GM12891 (cell line): ENCODE measurements around the gene USP36.
"Not testable (repeated sequence)": the region's sequence is repeated elsewhere in the genome, so short reads cannot be mapped to it uniquely, and the experiment has no call there.

Experiments used
- DNase-seq: peaks from one replicate; pipeline ENCODE4 v3.0.0; 2011; ENCODE audit warnings: low spot score; ENCODE audit not compliant: insufficient read length
- FAIRE-seq: peaks from 2 replicates; lab custom pipeline; 2011; peaks lifted over from hg19 to GRCh38; lab: Jason Lieb, UNC
- PAX5 ChIP-seq: IDR thresholded peaks from 2 replicates; pipeline ENCODE4 v1.6.1; 2011; ENCODE audit warnings: low read length, moderate library complexity, mild to moderate bottlenecking; ENCODE audit not compliant: insufficient read depth, severe bottlenecking
- POLR2A ChIP-seq: IDR thresholded peaks from 2 replicates; pipeline ENCODE4 v1.6.1; 2011; ENCODE audit warnings: low read depth, low read length, control low read depth
- POLR2AphosphoS5 ChIP-seq: IDR thresholded peaks from 2 replicates; pipeline ENCODE4 v1.6.1; 2011; ENCODE audit warnings: low read depth, low read length, control low read depth
- POU2F2 ChIP-seq: IDR thresholded peaks from 2 replicates; pipeline ENCODE4 v1.6.1; 2011; ENCODE audit warnings: low read depth, mild to moderate bottlenecking, control low read depth, low read length, moderate library complexity
- SPI1 ChIP-seq: IDR thresholded peaks from 2 replicates; pipeline ENCODE4 v1.6.1; 2011; ENCODE audit warnings: low read depth, low read length, control low read depth
- TAF1 ChIP-seq: IDR thresholded peaks from 2 replicates; pipeline ENCODE4 v1.6.1; 2011; ENCODE audit warnings: low read depth, low read length, control low read depth

USP36 gene

DNA sequence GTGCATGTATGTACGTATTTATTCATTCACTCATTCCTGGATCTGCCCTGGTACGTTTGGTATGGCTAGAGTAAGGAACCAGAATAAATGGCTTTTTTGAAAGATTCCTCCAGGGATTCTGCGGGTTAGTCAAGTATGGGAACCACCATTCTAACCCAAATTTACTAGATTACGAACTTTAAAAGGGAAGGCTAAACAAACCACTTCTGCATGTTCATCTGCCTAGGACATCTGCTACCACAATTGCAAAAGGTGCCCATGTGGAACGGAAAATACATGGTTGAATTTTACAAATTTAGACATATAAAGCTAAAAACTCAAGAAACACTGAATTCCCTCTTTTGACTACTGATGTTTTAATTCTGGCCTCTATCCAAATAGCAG, 80.7 kb downstream of the USP36 start:
- DNase-seq (no peak), FAIRE-seq (peak; percentile 50)
- no peak for TF ChIP-seq SPI1
- TF ChIP-seq POLR2A = no peak
- no peak for TF ChIP-seq TAF1
- TF ChIP-seq POLR2AphosphoS5 = no peak
- no peak for TF ChIP-seq POU2F2
- TF ChIP-seq PAX5 = no peak

DNA sequence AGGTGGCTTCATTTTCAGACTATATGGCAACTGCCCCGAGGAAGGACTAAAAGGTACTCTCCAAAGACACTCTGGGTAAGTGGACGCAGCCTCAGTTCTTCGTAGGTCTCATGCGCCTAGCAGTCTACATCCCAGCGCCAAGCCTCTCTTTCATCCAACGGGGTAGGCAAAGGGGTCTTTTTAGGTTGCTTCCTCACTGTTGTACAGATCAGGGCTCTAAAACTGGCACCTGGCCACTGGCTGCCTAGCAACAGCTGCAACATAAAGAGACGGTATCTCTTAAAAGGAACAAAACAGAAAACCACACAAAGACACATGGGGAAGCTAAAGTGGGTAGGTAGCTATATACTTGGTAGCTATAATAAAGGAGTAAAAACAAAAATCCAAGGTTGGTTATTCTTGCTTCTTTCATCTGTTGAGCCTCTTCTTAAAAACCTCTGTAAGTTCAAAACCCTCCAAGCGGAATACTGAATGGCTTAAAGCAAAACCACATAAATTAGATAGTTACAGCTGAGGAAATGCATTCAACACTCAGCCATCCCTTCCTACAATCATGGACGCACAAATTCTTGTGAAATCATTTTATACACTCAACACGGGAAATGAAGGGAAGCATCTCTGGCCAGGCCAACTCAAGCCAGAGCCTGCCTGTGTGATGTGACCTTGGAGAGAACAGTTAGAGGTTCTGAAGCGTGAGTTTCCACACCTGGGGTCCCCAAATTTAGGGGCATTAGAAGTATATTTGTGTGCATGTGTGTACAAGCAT, 81.2 kb downstream of the USP36 start:
- FAIRE-seq (peak; percentile 58), DNase-seq (no peak)
- no peak for TF ChIP-seq POU2F2
- TF ChIP-seq SPI1 = no peak; the same call in 1 of the 2 replicates
- TF ChIP-seq POLR2AphosphoS5 = no peak
- no peak for TF ChIP-seq PAX5
- no peak for TF ChIP-seq POLR2A
- no peak for TF ChIP-seq TAF1

GRCh38 chr17:78753316-78754250, 87.0 kb downstream of the USP36 start:
- no peak for TF ChIP-seq PAX5
- TF ChIP-seq POLR2A = no peak
- no peak for TF ChIP-seq TAF1
- peak; percentile 30 for TF ChIP-seq POLR2AphosphoS5
- DNase-seq (no peak), FAIRE-seq (peak; percentile 51)

- TF ChIP-seq SPI1 = no peak
- TF ChIP-seq TAF1 = no peak
- TF ChIP-seq POLR2AphosphoS5 = no peak
- TF ChIP-seq POLR2A = no peak
- TF ChIP-seq POU2F2 = no peak
- TF ChIP-seq PAX5 = no peak
- FAIRE-seq (no peak), DNase-seq (no peak)
Measured at GRCh38 chr17:78751447-78752161, 89.0 kb downstream of the USP36 start.

DNA sequence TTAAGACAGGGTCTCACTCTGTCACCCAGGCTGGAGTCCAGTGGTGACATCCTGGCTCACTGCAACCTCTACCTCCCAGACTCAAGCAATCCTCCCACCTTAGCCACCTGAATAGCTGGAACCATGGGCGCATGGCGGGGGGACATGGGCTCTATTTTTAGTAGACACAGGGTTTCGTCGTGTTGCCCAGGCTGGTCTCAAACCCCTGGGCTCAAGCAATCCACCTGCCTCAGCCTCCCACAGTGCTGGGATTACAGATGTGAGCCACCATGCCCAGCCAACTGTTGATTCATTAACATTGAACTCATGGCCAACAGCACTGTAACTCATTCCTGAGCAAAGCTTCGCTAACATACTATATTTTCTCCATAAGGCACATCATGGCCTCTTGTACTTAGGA, 89.6 kb downstream of the USP36 start:
- FAIRE-seq, DNase-seq: not testable (repeated sequence)

DNA sequence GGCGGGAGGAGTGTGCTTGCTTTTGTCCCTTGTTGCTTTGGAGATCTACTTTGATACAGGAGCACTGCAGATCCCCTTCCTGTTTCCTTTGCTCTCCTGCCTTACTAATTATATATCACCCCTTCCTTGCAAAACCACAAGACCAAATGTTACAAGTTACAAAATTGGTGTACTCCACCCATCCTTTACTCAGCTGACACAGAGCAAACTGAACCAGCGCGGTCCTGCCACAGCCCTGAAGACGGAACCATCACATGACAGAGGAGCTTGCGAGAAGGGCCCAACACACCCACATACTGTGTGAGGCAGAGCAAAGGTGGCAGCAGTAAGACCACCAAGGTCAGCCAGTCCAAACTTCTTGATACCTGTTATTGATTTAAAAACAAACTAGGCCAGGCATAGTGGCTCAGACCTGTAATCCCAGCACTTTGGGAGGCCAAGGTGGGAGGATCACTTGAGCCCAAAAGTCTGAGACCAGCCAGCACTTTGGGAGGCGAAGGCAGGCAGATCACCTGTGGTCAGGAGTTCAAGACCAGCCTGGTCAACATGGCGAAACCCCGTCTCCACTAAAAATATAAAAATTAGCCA, 91.8 kb downstream of the USP36 start:
- DNase-seq (no peak), FAIRE-seq (peak; percentile 88)
- TF ChIP-seq SPI1 = peak; percentile 40
- peak; percentile 6; the same call in 1 of the 2 replicates for TF ChIP-seq POLR2A
- TF ChIP-seq TAF1 = no peak
- TF ChIP-seq POLR2AphosphoS5 = no peak
- no peak for TF ChIP-seq POU2F2
- TF ChIP-seq PAX5 = no peak

DNA sequence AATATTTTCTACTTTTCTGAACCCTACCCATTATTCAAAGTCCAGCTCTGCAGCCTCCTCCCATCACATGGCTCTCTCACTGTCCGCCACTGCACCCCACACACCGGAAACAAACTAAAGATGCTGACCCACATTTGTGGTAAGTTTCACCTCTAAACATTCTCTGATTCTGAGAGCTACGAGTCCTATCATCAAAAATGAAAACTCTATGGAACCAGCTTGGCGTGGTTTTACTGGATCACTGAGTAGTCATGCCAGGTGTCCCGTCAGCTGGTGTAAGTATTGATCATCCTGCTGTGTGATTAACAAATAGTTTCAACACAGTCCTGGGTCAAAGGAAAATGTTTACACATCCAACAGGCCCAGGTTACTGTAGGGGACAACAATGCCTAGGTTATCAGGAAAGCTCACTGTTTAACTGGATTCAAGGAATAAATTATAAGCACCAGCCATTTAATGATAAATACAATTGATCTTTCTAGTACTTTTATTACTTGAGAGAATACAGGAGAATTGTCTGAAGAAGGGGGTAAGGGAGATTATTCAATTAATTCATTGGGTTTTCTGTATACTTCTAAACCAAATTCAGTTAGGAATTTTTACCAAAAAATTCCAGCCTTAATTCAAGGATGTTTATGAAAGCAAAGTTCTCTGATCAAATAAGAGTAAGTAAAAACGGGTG, 92.4 kb downstream of the USP36 start:
- FAIRE-seq = peak; percentile 72

DNA sequence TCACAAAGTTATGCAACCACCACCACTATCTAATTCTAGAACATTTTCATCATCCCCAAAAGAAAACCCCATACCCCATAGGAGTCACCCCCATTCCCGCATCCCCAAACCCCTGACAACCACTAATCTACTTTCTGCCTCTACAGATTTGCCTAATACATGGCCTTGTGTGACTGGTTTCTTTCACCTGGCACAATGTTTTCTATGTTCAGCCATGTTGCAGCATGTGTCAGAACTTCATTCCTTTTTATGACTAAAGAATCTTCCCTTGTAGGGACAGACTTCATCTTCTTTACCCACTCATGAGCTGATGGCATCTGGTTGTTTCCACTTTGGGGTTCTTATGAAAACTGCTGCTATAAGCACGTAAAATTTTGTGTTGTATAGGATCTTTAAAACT, 93.1 kb downstream of the USP36 start:
- TF ChIP-seq PAX5 = no peak
- no peak for TF ChIP-seq SPI1
- no peak for TF ChIP-seq TAF1
- no peak for TF ChIP-seq POLR2A
- no peak for TF ChIP-seq POU2F2
- TF ChIP-seq POLR2AphosphoS5 = no peak
- FAIRE-seq = peak; percentile 47
- no peak for DNase-seq

More for the DNA sequence above, 92.4 kb downstream of the USP36 start:
- DNase-seq = no peak
- TF ChIP-seq PAX5 (no peak), POU2F2 (peak; percentile 35; the same call in 1 of the 2 replicates), TAF1 (no peak), SPI1 (no peak), POLR2AphosphoS5 (no peak)

GRCh38 chr17:78746949-78747269, 93.7 kb downstream of the USP36 start:
- TF ChIP-seq POU2F2 = no peak
- no peak for TF ChIP-seq PAX5
- TF ChIP-seq POLR2AphosphoS5 = no peak
- TF ChIP-seq TAF1 = no peak
- TF ChIP-seq POLR2A = no peak
- TF ChIP-seq SPI1 = no peak

More at GRCh38 chr17:78746949-78747269, 93.7 kb downstream of the USP36 start:
- no peak for FAIRE-seq
- DNase-seq = no peak
